ENCODE data around the gene COMTD1. TPM values are rescaled to one million over a fixed set of nuclear protein-coding genes. Genes with fewer than 3 reads are reported as not detected.

COMTD1 gene
- total RNA-seq, 1 donor from 2014 or later, result 8.9 TPM

DNA sequence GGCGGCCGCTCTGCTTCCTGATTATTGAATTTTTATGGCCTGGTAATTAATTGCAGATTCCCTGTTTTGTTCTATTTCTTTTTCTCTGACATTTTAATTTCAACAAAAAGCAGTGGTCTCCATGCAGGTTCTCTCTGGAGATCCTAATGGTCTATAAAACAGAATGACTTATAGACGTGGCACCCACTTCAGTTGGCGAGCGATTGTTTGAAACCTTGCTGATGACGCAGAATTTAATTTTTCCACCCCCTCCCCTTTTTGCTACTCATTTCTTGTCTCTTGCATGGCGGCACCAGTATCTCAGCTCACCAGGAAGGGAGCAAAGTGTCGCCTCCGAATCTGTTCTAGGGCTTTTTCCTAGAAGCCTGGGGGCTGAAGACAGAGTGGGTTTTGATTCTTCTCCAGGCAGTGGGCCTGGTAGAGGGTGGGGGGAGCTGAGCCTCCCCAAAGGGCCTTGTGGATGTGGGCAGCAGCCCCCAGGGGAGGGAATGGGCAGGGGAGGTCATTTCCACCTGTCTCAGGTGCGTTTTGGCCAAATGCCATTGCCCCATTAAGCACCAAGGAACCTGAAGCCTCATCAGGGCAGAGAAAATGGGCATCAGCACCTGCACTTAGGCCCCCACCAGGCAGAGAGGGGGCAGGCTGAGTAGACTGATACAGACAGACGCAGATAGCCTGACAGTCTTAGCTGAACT lies 3.5 kb upstream of the COMTD1 start:
- Mint-ChIP-seq H3K4me3 (ENCODE audit: unreplicated experiment) (no peak overlapping the region), H3K36me3 (ENCODE audit: low read depth, unreplicated experiment) (no peaks in the 10 kb centered on the region), H3K4me1 (ENCODE audit: unreplicated experiment) (peaks cover 5% of the 10 kb centered on the region)

DNA sequence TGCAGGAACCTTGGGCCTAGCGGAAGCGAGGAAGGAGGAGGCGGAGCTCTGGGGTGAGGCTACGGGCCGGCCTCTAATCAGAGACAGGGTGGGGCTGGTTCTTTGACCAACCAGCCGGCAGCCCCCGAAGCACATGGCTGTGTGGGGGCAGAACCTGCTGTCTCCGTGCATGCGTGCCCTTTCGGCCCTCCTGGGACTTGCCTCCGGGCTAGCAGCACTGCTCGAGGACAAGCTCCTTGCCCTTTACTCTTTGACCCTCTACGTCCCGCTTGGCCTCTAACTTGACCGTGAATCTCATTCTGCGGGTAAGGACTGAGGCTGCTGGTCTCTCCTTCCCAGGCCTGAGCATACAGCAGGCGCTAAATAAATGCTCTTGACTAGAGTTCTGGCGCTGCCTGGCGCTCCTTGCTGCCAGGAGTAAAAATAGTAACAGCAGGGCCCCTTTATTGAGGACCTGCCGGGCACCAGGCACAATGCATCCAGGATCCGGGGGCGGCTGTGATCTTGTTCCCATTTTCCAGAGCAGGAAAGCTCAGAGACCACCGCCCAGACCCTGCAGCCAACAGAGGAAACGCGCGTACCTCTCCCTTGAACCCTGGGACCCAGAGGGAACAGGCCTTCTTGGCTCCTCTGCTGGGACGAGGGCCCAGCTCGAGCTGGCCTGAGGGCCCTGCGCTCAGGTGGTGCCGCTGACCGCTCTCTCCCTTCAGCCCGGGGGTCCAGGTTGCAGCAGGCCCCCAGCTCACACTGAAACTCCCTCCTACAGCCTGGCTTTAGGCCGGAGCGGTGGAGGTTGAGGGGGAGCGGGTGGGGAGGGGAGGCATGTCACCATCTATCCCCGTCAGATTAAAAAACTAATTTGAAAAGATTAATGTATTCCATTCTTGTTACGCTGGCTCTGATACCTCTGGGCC lies 2.7 kb upstream of the COMTD1 start:
- no peak overlapping the region for H3K27ac Mint-ChIP-seq (ENCODE audit: unreplicated experiment)
- no peaks in the 10 kb centered on the region for H3K36me3 Mint-ChIP-seq (ENCODE audit: low read depth, unreplicated experiment)
- peaks cover 5% of the 10 kb centered on the region for H3K4me1 Mint-ChIP-seq (ENCODE audit: unreplicated experiment)
- H3K4me3 Mint-ChIP-seq (ENCODE audit: unreplicated experiment), result no peak overlapping the region
- TF ChIP-seq, protein P1, sequence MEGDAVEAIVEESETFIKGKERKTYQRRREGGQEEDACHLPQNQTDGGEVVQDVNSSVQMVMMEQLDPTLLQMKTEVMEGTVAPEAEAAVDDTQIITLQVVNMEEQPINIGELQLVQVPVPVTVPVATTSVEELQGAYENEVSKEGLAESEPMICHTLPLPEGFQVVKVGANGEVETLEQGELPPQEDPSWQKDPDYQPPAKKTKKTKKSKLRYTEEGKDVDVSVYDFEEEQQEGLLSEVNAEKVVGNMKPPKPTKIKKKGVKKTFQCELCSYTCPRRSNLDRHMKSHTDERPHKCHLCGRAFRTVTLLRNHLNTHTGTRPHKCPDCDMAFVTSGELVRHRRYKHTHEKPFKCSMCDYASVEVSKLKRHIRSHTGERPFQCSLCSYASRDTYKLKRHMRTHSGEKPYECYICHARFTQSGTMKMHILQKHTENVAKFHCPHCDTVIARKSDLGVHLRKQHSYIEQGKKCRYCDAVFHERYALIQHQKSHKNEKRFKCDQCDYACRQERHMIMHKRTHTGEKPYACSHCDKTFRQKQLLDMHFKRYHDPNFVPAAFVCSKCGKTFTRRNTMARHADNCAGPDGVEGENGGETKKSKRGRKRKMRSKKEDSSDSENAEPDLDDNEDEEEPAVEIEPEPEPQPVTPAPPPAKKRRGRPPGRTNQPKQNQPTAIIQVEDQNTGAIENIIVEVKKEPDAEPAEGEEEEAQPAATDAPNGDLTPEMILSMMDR (IDR thresholded peaks at IDR 0.05; ENCODE audit: unreplicated experiment), result no peak
- no peak for DNase-seq (ENCODE audit: low spot score)
- peaks cover 10% of the 10 kb centered on the region for H3K27me3 Mint-ChIP-seq (ENCODE audit: unreplicated experiment)
- H3K9me3 Mint-ChIP-seq (ENCODE audit: unreplicated experiment), result no peaks in the 10 kb centered on the region

More for the DNA sequence above, 3.5 kb upstream of the COMTD1 start:
- Mint-ChIP-seq H3K9me3 (ENCODE audit: unreplicated experiment) (no peaks in the 10 kb centered on the region), H3K27me3 (ENCODE audit: unreplicated experiment) (peaks cover 11% of the 10 kb centered on the region), H3K27ac (ENCODE audit: unreplicated experiment) (no peak overlapping the region)
- TF ChIP-seq, protein P1 (IDR thresholded peaks at IDR 0.05; ENCODE audit: unreplicated experiment), result no peak
- DNase-seq (ENCODE audit: low spot score), result no peak

DNA sequence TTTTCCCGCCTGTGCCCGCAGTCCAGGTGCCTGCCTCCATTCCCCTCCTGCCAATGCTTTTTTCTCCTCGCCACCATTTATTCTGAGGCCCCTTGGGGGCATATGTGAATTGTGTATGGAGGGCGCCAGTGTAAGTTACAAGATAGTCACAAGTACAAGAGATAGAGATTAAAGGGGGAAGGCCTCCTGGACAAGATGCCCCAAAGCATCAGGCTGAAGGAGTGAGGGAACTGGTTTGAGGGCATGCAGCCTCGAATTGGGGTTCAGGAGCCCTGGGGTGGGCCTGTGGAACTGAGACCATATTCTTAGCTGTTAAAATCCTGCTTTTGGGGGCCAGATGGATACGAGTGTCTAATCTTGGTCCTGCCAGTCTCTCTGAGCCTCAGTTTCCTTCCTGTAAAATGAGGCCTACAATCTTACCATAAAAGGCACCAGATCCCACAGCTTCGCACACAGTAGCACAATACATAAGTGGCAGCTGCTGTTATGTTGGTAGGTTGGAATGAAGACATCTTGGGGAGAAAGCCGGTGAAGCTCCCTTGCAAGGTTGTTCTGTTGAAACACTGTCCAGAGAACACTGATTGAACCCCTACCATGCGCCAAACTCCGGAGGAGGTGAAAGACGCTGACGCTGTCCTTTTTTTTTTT lies 545 bp upstream of the COMTD1 start:
- H3K9me3 Mint-ChIP-seq (ENCODE audit: unreplicated experiment), result no peaks in the 10 kb centered on the region
- H3K27ac Mint-ChIP-seq (ENCODE audit: unreplicated experiment), result no peak overlapping the region
- H3K4me1 Mint-ChIP-seq (ENCODE audit: unreplicated experiment), result peaks cover 5% of the 10 kb centered on the region
- H3K4me3 Mint-ChIP-seq (ENCODE audit: unreplicated experiment), result peak overlapping the region; percentile 75
- DNase-seq (ENCODE audit: low spot score), result no peak
- H3K27me3 Mint-ChIP-seq (ENCODE audit: unreplicated experiment), result peaks cover 16% of the 10 kb centered on the region
- peaks cover 12% of the 10 kb centered on the region for H3K36me3 Mint-ChIP-seq (ENCODE audit: low read depth, unreplicated experiment)
- TF ChIP-seq, protein P1 (IDR thresholded peaks at IDR 0.05; ENCODE audit: unreplicated experiment), result no peak

DNA sequence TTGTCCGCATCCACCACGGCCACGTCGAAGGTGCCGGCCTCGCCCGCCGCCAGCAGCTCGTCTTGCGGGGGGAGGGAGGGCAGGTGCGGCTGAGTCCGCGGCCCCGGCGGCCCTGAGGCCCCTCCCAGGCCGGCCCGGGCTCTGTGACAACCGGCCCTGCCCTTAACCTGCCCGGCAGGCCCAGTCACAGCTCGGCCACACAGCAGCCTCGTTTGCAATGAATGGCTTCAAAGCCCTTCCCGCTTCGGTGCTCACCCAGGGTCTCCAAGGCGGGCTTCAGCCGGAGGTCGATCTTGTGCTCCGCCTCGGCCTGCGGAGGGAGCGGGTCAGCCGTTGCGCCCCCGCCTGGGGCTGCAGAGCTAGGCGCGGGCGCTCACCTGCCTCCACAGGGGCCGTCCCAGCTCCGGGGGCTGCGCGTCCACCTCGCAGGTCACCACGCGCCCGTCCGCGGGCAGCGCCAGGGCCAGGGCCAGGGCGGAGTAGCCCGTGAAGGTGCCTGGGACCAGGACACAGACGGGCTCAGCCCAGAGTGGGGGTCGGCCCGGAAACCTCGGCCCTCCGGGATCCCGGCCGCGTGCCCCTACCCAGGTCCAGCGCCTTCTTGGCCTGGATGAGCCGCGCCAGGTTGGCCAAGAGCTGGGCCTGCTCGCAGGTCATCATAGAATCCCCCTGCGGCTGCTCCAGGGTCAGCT lies 928 bp downstream of the COMTD1 start:
- TF ChIP-seq, protein P1 (IDR thresholded peaks at IDR 0.05; ENCODE audit: unreplicated experiment), result no peak
- Mint-ChIP-seq H3K27me3 (ENCODE audit: unreplicated experiment) (peaks cover 10% of the 10 kb centered on the region), H3K36me3 (ENCODE audit: low read depth, unreplicated experiment) (peaks cover 20% of the 10 kb centered on the region), H3K4me3 (ENCODE audit: unreplicated experiment) (no peak overlapping the region), H3K9me3 (ENCODE audit: unreplicated experiment) (no peaks in the 10 kb centered on the region), H3K4me1 (ENCODE audit: unreplicated experiment) (peaks cover 10% of the 10 kb centered on the region), H3K27ac (ENCODE audit: unreplicated experiment) (no peak overlapping the region)
- DNase-seq (ENCODE audit: low spot score), result peak; percentile 34

Measured in endothelial cell (in vitro differentiated cells).